ENCODE data around the gene R3HDM4. TPM values are rescaled to one million over a fixed set of nuclear protein-coding genes. Genes with fewer than 3 reads are reported as not detected.
"Not testable (repeated sequence)": the region's sequence is repeated elsewhere in the genome, so short reads cannot be mapped to it uniquely, and the experiment has no call there.

R3HDM4 gene
- total RNA-seq, 1 experiment from 2014 or later: 47.5 TPM

- no peaks in the 10 kb centered on the region for H3K36me3 ChIP-seq (replicated peaks; ENCODE audit: control insufficient read depth, insufficient read depth, low read length)
- peak; percentile 74 for DNase-seq
- H3K27me3 ChIP-seq (ENCODE audit: control insufficient read depth, insufficient read depth, low read length): peaks cover 6% of the 10 kb centered on the region; the same call in 1 of the 2 replicates
- H3K4me3 ChIP-seq (ENCODE audit: insufficient read depth, low read depth, low read length): no peak overlapping the region; the same call in 1 of the 2 replicates
Observed at GRCh38 chr19:866769-867300, 46.2 kb downstream of the R3HDM4 start.

GRCh38 chr19:863315-863620 is 49.8 kb downstream of the R3HDM4 start:
- Histone ChIP-seq H3K4me3 (ENCODE audit: insufficient read depth, low read depth, low read length) (peak overlapping the region; percentile 50; the same call in 1 of the 2 replicates), H3K27me3 (ENCODE audit: control insufficient read depth, insufficient read depth, low read length) (peaks cover 28% of the 10 kb centered on the region), H3K36me3 (replicated peaks; ENCODE audit: control insufficient read depth, insufficient read depth, low read length) (no peaks in the 10 kb centered on the region)
- DNase-seq: no peak

- Histone ChIP-seq H3K36me3 (replicated peaks; ENCODE audit: control insufficient read depth, insufficient read depth, low read length) (no peaks in the 10 kb centered on the region), H3K27me3 (ENCODE audit: control insufficient read depth, insufficient read depth, low read length) (peaks cover 28% of the 10 kb centered on the region), H3K4me3 (ENCODE audit: insufficient read depth, low read depth, low read length) (peak overlapping the region; percentile 50)
- peak; percentile 96 for DNase-seq
Observed at GRCh38 chr19:862581-863314, 50.3 kb downstream of the R3HDM4 start.

- DNase-seq: peak; percentile 98
- Histone ChIP-seq H3K36me3 (replicated peaks; ENCODE audit: control insufficient read depth, insufficient read depth, low read length) (no peaks in the 10 kb centered on the region), H3K27me3 (ENCODE audit: control insufficient read depth, insufficient read depth, low read length) (peaks cover 28% of the 10 kb centered on the region), H3K4me3 (ENCODE audit: insufficient read depth, low read depth, low read length) (peak overlapping the region; percentile 50)
Observed at GRCh38 chr19:861756-862580, 51.1 kb downstream of the R3HDM4 start.

- Histone ChIP-seq H3K27me3 (ENCODE audit: control insufficient read depth, insufficient read depth, low read length) (peaks cover 28% of the 10 kb centered on the region), H3K4me3 (ENCODE audit: insufficient read depth, low read depth, low read length) (peak overlapping the region; percentile 32), H3K36me3 (replicated peaks; ENCODE audit: control insufficient read depth, insufficient read depth, low read length) (no peaks in the 10 kb centered on the region)
- DNase-seq: peak; percentile 63
Observed at GRCh38 chr19:861141-861755, 51.8 kb downstream of the R3HDM4 start.

- Histone ChIP-seq H3K27me3 (ENCODE audit: control insufficient read depth, insufficient read depth, low read length) (peaks cover 28% of the 10 kb centered on the region), H3K36me3 (replicated peaks; ENCODE audit: control insufficient read depth, insufficient read depth, low read length) (no peaks in the 10 kb centered on the region)
- DNase-seq: peak; percentile 58
Observed at GRCh38 chr19:858868-859843, 53.9 kb downstream of the R3HDM4 start, which contains the start of gene CFD. TSS of gene CFD (plus strand) at chr19:859664. CDS start at chr19:859690, 26 bp downstream.

GRCh38 chr19:858284-858683 is 54.7 kb downstream of the R3HDM4 start:
- DNase-seq: no peak
- Histone ChIP-seq H3K36me3 (replicated peaks; ENCODE audit: control insufficient read depth, insufficient read depth, low read length) (no peaks in the 10 kb centered on the region), H3K27me3 (ENCODE audit: control insufficient read depth, insufficient read depth, low read length) (peaks cover 25% of the 10 kb centered on the region), H3K4me3 (ENCODE audit: insufficient read depth, low read depth, low read length) (no peak overlapping the region)

More at GRCh38 chr19:858868-859843, 53.9 kb downstream of the R3HDM4 start, which contains the start of gene CFD:
- peak within 1 kb of the TSS; percentile 52 for H3K4me3 ChIP-seq (ENCODE audit: insufficient read depth, low read depth, low read length)

- DNase-seq: no peak
- H3K27me3 ChIP-seq (ENCODE audit: control insufficient read depth, insufficient read depth, low read length): peaks cover 15% of the 10 kb centered on the region
Observed at GRCh38 chr19:855566-856120, 57.4 kb downstream of the R3HDM4 start.

GRCh38 chr19:855142-855541 is 57.9 kb downstream of the R3HDM4 start:
- no peak for DNase-seq
- peaks cover 10% of the 10 kb centered on the region for H3K27me3 ChIP-seq (ENCODE audit: control insufficient read depth, insufficient read depth, low read length)
- H3K36me3 ChIP-seq (replicated peaks; ENCODE audit: control insufficient read depth, insufficient read depth, low read length): no peaks in the 10 kb centered on the region
- H3K4me3 ChIP-seq (ENCODE audit: insufficient read depth, low read depth, low read length): no peak overlapping the region

More at GRCh38 chr19:855566-856120, 57.4 kb downstream of the R3HDM4 start:
- Histone ChIP-seq H3K4me3 (ENCODE audit: insufficient read depth, low read depth, low read length) (no peak overlapping the region), H3K36me3 (replicated peaks; ENCODE audit: control insufficient read depth, insufficient read depth, low read length) (no peaks in the 10 kb centered on the region)

- Histone ChIP-seq H3K36me3 (replicated peaks; ENCODE audit: control insufficient read depth, insufficient read depth, low read length) (no peaks in the 10 kb centered on the region), H3K27me3 (ENCODE audit: control insufficient read depth, insufficient read depth, low read length) (peaks cover 6% of the 10 kb centered on the region), H3K4me3 (ENCODE audit: insufficient read depth, low read depth, low read length) (no peak overlapping the region)
- no peak for DNase-seq
Observed at GRCh38 chr19:854549-854948, 58.5 kb downstream of the R3HDM4 start.

GRCh38 chr19:853614-854220 is 59.3 kb downstream of the R3HDM4 start:
- H3K27me3 ChIP-seq (ENCODE audit: control insufficient read depth, insufficient read depth, low read length); DNase-seq; H3K36me3 ChIP-seq (replicated peaks; ENCODE audit: control insufficient read depth, insufficient read depth, low read length); H3K4me3 ChIP-seq (ENCODE audit: insufficient read depth, low read depth, low read length): not testable (repeated sequence)

- H3K36me3 ChIP-seq (replicated peaks; ENCODE audit: control insufficient read depth, insufficient read depth, low read length): no peaks in the 10 kb centered on the region
- no peaks in the 10 kb centered on the region for H3K27me3 ChIP-seq (ENCODE audit: control insufficient read depth, insufficient read depth, low read length)
- H3K4me3 ChIP-seq (ENCODE audit: insufficient read depth, low read depth, low read length): no peak overlapping the region
- DNase-seq: no peak
Observed at GRCh38 chr19:853014-853585, 59.9 kb downstream of the R3HDM4 start.
